HL-60 (cell line): ENCODE measurements around the gene ANP32A.

Experiments
- POLR2AphosphoS5 ChIP-seq: IDR thresholded peaks from 2 replicates; pipeline ENCODE4 v1.6.1; 2012; ENCODE audit warnings: low read depth
- TF ChIP-seq, protein P1 (sequence below): IDR thresholded peaks from one replicate; pipeline ENCODE4 v1.5.1; 2011; ENCODE audit warnings: low read length, control low read depth, inconsistent platforms; ENCODE audit not compliant: insufficient read depth
- TF ChIP-seq, protein P2 (sequence below): IDR thresholded peaks from 2 replicates; pipeline ENCODE4 v1.6.1; 2012; ENCODE audit warnings: low read depth; ENCODE audit not compliant: insufficient replicate concordance

DNA sequence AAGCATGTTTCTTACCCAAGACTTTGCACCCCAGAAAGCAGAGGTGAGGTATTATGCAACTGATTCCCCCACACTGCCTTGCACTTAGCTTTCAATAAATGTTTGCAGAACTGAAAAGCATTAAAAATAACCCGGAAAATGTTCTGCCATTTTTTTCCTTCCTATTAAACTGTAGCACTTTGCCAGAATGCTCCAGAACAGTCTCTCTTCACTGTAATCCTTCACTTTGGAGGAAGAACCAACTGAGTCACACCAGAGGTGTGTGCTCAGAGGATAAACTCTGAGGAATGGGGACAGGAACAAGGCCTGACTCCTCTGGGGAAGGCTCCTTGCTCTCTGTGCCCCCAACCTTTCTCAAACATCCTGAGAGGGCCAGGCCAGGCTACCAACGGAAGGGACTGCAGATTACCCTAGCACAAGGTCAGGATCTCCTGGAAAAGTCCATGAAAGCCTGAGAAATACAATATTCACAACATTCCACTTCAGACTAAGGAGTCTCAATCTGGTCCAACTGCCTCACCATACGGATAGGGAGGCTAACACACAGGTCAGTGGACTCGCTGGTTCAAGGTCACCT, 19.0 kb downstream of the ANP32A start:
- TF ChIP-seq, protein P1, sequence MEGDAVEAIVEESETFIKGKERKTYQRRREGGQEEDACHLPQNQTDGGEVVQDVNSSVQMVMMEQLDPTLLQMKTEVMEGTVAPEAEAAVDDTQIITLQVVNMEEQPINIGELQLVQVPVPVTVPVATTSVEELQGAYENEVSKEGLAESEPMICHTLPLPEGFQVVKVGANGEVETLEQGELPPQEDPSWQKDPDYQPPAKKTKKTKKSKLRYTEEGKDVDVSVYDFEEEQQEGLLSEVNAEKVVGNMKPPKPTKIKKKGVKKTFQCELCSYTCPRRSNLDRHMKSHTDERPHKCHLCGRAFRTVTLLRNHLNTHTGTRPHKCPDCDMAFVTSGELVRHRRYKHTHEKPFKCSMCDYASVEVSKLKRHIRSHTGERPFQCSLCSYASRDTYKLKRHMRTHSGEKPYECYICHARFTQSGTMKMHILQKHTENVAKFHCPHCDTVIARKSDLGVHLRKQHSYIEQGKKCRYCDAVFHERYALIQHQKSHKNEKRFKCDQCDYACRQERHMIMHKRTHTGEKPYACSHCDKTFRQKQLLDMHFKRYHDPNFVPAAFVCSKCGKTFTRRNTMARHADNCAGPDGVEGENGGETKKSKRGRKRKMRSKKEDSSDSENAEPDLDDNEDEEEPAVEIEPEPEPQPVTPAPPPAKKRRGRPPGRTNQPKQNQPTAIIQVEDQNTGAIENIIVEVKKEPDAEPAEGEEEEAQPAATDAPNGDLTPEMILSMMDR: no peak
- TF ChIP-seq POLR2AphosphoS5: no peak
- TF ChIP-seq, protein P2, sequence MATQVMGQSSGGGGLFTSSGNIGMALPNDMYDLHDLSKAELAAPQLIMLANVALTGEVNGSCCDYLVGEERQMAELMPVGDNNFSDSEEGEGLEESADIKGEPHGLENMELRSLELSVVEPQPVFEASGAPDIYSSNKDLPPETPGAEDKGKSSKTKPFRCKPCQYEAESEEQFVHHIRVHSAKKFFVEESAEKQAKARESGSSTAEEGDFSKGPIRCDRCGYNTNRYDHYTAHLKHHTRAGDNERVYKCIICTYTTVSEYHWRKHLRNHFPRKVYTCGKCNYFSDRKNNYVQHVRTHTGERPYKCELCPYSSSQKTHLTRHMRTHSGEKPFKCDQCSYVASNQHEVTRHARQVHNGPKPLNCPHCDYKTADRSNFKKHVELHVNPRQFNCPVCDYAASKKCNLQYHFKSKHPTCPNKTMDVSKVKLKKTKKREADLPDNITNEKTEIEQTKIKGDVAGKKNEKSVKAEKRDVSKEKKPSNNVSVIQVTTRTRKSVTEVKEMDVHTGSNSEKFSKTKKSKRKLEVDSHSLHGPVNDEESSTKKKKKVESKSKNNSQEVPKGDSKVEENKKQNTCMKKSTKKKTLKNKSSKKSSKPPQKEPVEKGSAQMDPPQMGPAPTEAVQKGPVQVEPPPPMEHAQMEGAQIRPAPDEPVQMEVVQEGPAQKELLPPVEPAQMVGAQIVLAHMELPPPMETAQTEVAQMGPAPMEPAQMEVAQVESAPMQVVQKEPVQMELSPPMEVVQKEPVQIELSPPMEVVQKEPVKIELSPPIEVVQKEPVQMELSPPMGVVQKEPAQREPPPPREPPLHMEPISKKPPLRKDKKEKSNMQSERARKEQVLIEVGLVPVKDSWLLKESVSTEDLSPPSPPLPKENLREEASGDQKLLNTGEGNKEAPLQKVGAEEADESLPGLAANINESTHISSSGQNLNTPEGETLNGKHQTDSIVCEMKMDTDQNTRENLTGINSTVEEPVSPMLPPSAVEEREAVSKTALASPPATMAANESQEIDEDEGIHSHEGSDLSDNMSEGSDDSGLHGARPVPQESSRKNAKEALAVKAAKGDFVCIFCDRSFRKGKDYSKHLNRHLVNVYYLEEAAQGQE: no peak
